ENCODE measurements around the gene SCUBE2.

DNA sequence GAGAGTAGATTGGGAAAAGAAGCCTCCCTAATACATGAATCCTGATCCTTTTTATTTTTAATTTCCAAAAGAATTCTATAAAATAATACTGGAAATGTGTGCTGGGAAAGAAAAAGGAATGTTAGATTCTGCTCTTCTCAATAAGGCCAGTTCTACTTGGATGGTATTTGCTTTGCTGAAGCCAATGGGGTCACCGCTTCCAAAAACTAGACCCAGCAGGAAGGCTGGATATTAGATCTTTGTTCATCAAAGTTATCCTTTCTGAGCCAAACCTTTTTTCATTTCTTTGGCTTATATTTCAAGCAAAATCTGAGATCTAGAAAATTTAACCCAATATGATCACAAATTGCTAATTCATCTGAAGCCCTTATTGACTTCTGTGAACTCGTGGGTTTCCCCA, 41.4 kb downstream of the SCUBE2 start:
- TF ChIP-seq, protein P1, sequence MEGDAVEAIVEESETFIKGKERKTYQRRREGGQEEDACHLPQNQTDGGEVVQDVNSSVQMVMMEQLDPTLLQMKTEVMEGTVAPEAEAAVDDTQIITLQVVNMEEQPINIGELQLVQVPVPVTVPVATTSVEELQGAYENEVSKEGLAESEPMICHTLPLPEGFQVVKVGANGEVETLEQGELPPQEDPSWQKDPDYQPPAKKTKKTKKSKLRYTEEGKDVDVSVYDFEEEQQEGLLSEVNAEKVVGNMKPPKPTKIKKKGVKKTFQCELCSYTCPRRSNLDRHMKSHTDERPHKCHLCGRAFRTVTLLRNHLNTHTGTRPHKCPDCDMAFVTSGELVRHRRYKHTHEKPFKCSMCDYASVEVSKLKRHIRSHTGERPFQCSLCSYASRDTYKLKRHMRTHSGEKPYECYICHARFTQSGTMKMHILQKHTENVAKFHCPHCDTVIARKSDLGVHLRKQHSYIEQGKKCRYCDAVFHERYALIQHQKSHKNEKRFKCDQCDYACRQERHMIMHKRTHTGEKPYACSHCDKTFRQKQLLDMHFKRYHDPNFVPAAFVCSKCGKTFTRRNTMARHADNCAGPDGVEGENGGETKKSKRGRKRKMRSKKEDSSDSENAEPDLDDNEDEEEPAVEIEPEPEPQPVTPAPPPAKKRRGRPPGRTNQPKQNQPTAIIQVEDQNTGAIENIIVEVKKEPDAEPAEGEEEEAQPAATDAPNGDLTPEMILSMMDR (IDR thresholded peaks at IDR 0.05) = no peak
- TF ChIP-seq MAFK (IDR thresholded peaks at IDR 0.05; ENCODE audit: partially characterized antibody) (no peak), CEBPB (IDR thresholded peaks at IDR 0.05) (no peak), POLR2A (IDR thresholded peaks at IDR 0.05; ENCODE audit: low read length) (no peak), KDM5A (IDR thresholded peaks at IDR 0.05) (no peak), TP53 (CRISPR knock-in tag; IDR thresholded peaks at IDR 0.05) (no peak)

Measured in A549 (cell line).